Measurements from ENCODE around the gene TGFBR3L.
A peak's percentile ranks its signal among the peaks of the same experiment; 100 is the strongest.
"Not testable (repeated sequence)": the region's sequence is repeated elsewhere in the genome, so short reads cannot be mapped to it uniquely, and the experiment has no call there.

TGFBR3L gene

DNA sequence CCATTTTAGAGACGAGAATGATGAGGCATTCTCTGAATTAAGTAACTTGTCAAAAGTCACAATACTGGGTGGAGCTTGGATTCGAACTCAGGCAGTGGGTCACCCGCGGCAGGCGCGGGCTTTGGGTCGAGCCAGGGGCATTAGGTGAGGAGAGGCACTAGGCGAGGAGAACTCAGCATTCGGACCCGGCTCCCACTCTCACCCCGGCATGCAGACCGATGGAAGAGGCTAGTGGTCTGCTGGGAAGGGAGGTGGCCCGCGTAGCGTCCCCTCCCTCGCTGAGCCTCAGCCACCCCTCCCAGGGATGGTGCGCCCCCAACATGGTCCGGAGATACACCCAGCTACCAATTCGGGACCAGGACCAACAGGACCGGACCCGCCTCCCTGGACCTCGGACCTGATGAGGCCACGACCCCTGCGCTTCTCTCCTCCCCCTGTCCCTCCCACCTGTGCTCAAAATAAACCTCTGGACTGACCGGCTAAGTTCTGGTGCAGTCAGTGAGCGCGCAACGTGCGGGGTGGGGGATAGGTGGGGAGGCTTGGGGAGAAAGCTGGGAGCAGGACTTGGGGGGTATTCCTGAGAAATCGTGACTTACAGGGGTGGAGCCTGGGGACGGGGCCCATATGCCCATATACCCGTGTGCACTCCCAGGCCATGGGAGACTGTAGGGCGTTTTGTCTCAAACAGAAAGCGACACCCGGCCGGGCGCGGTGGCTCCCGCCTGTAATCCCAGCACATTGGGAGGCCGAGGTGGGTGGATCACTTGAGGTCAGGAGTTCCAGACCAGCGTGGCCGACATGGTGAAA is 4.2 kb downstream of the TGFBR3L start:
- no peak for DNase-seq

GRCh38 chr19:7919610-7920518 is 5.2 kb downstream of the TGFBR3L start, which contains the start of gene SNAPC2:
SNAPC2 (plus strand) TSS chr19:7920338; CDS start chr19:7920367, 29 bp downstream.
- DNase-seq = peak; percentile 91

GRCh38 chr19:7920519-7921301 is 6.1 kb downstream of the TGFBR3L start:
- DNase-seq = peak; percentile 94

DNA sequence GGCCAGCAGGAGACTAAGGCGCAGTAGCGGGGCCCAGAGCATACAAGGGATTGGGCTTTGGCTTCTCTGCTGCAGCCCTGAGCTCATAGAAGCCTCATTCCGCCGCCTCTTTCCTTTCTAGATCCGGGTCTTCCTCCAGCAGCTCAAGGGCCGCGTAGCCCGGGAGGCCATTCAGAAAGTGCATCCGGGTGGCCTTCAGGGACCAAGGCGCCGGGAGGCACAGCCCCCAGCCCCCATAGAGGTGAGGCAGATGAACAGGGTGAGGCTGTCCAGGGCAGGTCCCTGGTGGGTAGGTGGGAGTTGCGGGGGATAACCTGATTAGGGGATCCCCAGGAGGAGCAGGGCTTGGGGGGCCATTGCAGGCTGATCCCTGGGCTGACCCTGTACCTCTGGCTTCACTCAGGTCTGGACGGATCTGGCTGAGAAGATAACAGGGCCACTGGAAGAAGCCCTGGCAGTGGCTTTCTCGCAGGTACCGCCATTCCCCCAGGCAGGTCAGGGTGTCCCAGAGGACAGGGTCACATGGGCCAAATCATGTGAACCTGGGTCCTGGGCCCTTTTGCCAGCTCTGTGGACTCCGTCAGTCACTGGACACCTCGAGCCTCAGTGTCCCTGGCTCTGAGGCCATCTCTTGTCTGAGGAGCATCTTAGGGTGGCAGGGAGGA is 6.8 kb downstream of the TGFBR3L start:
- DNase-seq = no peak

DNA sequence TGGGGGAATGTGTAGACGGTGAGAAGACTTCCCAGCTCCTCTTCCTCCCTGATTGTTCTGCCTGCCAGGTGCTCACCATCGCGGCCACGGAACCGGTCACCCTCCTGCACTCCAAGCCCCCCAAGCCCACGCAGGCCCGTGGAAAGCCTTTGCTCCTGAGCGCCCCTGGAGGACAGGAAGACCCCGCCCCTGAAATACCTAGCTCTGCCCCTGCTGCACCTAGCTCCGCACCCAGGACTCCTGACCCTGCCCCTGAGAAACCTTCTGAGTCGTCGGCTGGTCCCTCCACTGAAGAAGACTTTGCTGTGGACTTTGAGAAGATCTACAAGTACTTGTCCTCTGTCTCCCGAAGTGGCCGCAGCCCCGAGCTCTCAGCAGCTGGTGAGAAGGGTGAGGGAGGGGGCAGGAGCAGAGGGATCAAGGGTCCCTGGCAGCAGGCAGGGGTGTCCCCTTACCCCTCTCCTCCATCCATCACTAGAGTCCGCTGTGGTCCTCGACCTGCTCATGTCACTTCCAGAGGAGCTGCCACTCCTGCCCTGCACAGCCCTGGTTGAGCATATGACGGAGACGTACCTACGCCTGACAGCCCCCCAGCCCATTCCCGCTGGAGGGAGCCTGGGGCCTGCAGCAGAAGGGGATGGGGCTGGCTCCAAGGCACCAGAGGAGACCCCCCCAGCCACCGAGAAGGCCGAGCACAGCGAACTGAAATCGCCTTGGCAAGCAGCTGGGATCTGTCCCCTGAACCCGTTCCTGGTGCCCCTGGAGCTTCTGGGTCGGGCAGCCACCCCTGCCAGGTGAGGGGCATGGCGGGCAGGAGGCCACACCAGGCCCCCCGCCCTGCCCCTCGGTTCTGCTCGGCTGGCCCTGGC is 7.6 kb downstream of the TGFBR3L start:
- DNase-seq = no peak

GRCh38 chr19:7922836-7923195 is 8.2 kb downstream of the TGFBR3L start:
- no peak for DNase-seq

DNA sequence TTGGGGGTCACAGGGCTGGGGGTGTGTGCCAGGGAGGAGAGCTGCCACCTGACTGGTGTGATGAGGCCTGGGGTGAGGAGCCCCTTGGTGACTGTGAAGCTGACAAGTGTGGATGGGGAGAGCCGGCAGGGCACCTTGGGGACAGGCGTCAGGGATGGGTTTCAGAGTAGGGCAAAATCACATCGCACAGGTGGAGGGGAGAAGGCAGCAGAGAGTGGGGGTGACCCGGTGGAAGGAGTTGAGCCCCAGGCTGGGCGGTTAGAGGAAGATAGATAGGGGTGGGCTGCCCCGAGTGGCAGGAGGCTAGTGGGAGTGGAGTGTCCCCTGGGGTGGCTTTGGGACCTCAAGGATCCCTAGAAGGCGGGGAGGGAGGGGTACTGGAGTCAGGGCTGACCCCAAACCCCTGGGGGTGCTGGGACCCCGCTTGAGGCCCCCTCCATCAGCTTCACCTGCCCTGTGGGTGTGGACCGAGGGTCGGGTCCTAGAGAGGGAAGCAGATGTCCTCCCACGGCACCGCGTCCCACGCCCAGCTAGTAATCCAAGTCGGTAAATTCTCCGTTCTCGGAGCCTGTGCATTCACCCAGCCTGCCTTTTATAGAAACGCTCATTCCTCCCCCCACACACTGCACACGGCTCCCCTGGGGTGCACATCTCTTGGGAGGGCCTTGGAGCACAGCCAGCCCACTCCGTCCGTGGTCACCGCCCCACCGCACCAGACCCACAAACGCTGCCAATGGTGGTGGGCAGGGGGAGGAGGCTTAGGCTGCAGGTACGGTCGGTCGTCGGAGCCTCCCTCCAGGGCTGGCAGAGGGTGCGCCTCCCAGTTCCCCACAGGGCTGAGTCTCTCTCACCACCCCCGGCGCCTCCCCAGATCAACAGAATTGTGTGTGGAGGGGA is 8.9 kb downstream of the TGFBR3L start:
- no peak for DNase-seq

- no peak for DNase-seq
Observed at GRCh38 chr19:7924241-7924640, 9.6 kb downstream of the TGFBR3L start.

GRCh38 chr19:7924651-7925170 is 10.1 kb downstream of the TGFBR3L start:
- no peak for DNase-seq

GRCh38 chr19:7925171-7925851 is 10.7 kb downstream of the TGFBR3L start:
- DNase-seq = peak; percentile 49

- peak; percentile 33 for DNase-seq
Observed at GRCh38 chr19:7926021-7926726, 11.5 kb downstream of the TGFBR3L start, which contains the start of gene CTXN1. CTXN1 (minus strand) TSS chr19:7926135; CDS start chr19:7925538, 597 bp downstream.

GRCh38 chr19:7926727-7927604 is 12.3 kb downstream of the TGFBR3L start:
- no peak for DNase-seq

GRCh38 chr19:7927605-7928333 is 13.1 kb downstream of the TGFBR3L start:
- DNase-seq = no peak

DNA sequence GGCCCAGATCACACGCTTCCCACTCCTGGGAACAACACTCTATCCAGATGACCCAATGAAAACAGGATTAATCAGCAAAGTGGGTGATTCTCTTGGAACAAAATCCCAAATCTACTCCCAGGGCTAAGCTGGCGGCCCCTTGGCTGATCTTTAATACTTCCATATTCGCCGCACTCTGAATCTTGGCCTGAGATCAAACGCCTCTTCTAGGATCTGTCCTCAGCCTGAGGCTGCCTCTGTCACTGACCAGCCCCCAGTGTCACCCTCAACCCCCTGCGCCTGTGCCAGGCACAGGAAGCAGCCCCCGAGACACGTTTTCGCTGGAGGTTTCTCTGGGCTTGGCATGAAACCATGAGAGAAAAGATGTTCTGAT is 13.7 kb downstream of the TGFBR3L start:
- no peak for DNase-seq

- DNase-seq = peak; percentile 70
Observed at GRCh38 chr19:7928741-7929701, 14.4 kb downstream of the TGFBR3L start.

DNA sequence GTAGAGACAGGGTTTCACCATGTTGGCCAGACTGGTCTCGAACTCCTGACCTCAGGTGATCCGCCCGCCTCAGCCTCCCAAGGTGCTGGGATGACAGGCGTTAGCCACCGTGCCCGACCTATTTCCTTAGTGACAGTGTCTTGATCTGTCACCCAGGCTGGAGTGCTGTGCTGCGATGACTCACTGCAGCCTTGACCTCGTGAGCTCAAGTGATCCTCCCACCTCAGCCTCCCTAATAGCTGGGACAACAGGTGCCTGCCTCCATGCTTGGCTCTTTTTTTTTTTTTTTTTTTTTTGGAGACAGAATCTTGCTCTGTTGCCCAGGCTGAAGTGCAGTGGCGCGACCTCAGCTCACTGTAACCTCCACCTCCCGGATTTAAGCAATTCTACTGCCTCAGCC is 15.4 kb downstream of the TGFBR3L start:
- not testable (repeated sequence) for DNase-seq

All from HCEC 1CT (cell line).